Endothelial cell of umbilical vein (primary cell): ENCODE measurements around the gene SHROOM4. TPM values are rescaled to one million over a fixed set of nuclear protein-coding genes. Genes with fewer than 3 reads are reported as not detected.

Experiments
- BruUV-seq: library from RNA; stranded (reverse); fragments of 400-500 nt; replicated peaks from 2 replicates; lab custom pipeline; 2021; lab: Mats Ljungman, UMichigan
- CTCF ChIA-PET: fragments of 300-600, 350-600 bp; sonication (Branson Sonifier 250); formaldehyde crosslinking; loops from one replicate; lab custom pipeline; 2021; ENCODE audit warnings: antibody characterized with exemption, inconsistent platforms; lab: Charles Lee
- POLR2A ChIA-PET: fragments of 300-600, 350-600 bp; sonication (Branson Sonifier 250); formaldehyde crosslinking; loops from one replicate; lab custom pipeline; 2021; ENCODE audit warnings: antibody characterized with exemption, inconsistent platforms; lab: Charles Lee
- DNase-seq: peaks from one replicate; pipeline ENCODE4 v3.0.0-alpha.2; 2011; ENCODE audit warnings: low read depth, low spot score
- FAIRE-seq: peaks from 2 replicates; lab custom pipeline; 2011; peaks lifted over from hg19 to GRCh38; lab: Jason Lieb, UNC
- H2AFZ ChIP-seq: 2 replicates; pipeline ENCODE4 v1.6.0; 2012; ENCODE audit warnings: low read depth, low read length, control low read depth, inconsistent platforms
- H3K27ac ChIP-seq: 2 replicates; pipeline ENCODE4 v1.5.1; 2011; ENCODE audit warnings: low read depth, mild to moderate bottlenecking, control low read depth, low read length, moderate library complexity; ENCODE audit not compliant: insufficient read depth
- H3K27me3 ChIP-seq, 2 experiments: 2 replicates each; pipeline versions ENCODE4 v1.6.0 to v1.6.1; 2011; ENCODE audit warnings: low read length in 2 of 2, mixed read lengths in 1 of 2; ENCODE audit not compliant: control insufficient read depth in 2 of 2, insufficient read depth in 2 of 2
- H3K36me3 ChIP-seq, 2 experiments: 2 replicates in 1 of 2; 3 replicates in 1 of 2; pipeline ENCODE4 v1.5.1; 2011; ENCODE audit warnings: low read length in 2 of 2, mild to moderate bottlenecking in 1 of 2, moderate library complexity in 1 of 2; ENCODE audit not compliant: control insufficient read depth in 2 of 2, insufficient read depth in 2 of 2; ENCODE audit errors: extremely low read depth in 1 of 2
- H3K4me1 ChIP-seq: 3 replicates; pipeline ENCODE4 v1.5.1; 2011; ENCODE audit warnings: mild to moderate bottlenecking, low read length; ENCODE audit not compliant: control insufficient read depth, insufficient read depth; ENCODE audit errors: extremely low read depth
- H3K4me2 ChIP-seq: 2 replicates; pipeline ENCODE4 v1.6.1; 2011; ENCODE audit warnings: low read length, control low read depth, mixed read lengths; ENCODE audit not compliant: insufficient read depth
- H3K4me3 ChIP-seq, 3 experiments: fragments of 200-600 bp in 1 of 3; sonication (generic), shearing (Covaris generic) in 1 of 3; replicated peaks in 1 of 3; 2 replicates each; pipeline ENCODE4 v1.5.1; 2011 to 2016; ENCODE audit warnings: control low read depth in 3 of 3, low read length in 3 of 3, mild to moderate bottlenecking in 2 of 3, inconsistent platforms in 1 of 3, low read depth in 1 of 3, moderate library complexity in 1 of 3; ENCODE audit not compliant: insufficient read depth in 1 of 3
- H3K79me2 ChIP-seq: 2 replicates; pipeline ENCODE4 v1.6.0; 2012; ENCODE audit warnings: low read length, inconsistent platforms; ENCODE audit not compliant: control insufficient read depth, insufficient read depth
- H3K9ac ChIP-seq: replicated peaks from 2 replicates; pipeline ENCODE3; 2011; ENCODE audit warnings: low read length, control low read depth; ENCODE audit not compliant: insufficient read depth; ENCODE audit errors: extremely low read depth
- H3K9me1 ChIP-seq: replicated peaks from 3 replicates; pipeline ENCODE4 v1.6.0; 2011; ENCODE audit warnings: mild to moderate bottlenecking, low read length; ENCODE audit not compliant: control insufficient read depth, insufficient read depth; ENCODE audit errors: extremely low read depth
- H3K9me3 ChIP-seq: replicated peaks from 2 replicates; pipeline ENCODE4 v1.5.1; 2012; ENCODE audit warnings: low read length, inconsistent platforms; ENCODE audit not compliant: control insufficient read depth, insufficient read depth
- H4K20me1 ChIP-seq: replicated peaks from 2 replicates; pipeline ENCODE3; 2011; ENCODE audit warnings: mild to moderate bottlenecking, low read length; ENCODE audit not compliant: control insufficient read depth, insufficient read depth; ENCODE audit errors: extremely low read depth
- EZH2 ChIP-seq: IDR thresholded peaks from 2 replicates; pipeline ENCODE4 v1.6.1; 2012; ENCODE audit warnings: borderline replicate concordance, low read depth, mild to moderate bottlenecking, moderate library complexity, low read length, inconsistent platforms; ENCODE audit not compliant: severe bottlenecking
- FOS ChIP-seq: IDR thresholded peaks from 2 replicates; pipeline ENCODE4 v1.6.1; 2011; ENCODE audit warnings: mild to moderate bottlenecking, low read length, moderate library complexity, borderline replicate concordance; ENCODE audit not compliant: insufficient read depth
- GATA2 ChIP-seq: IDR thresholded peaks from 2 replicates; pipeline ENCODE4 v1.7.0; 2011; ENCODE audit warnings: low read depth, mild to moderate bottlenecking, moderate library complexity, mixed read lengths, low read length; ENCODE audit not compliant: insufficient read length, insufficient read depth
- JUN ChIP-seq: IDR thresholded peaks from 2 replicates; pipeline ENCODE4 v1.6.1; 2011; ENCODE audit warnings: borderline replicate concordance, low read depth; ENCODE audit not compliant: insufficient read length, insufficient read depth
- MAX ChIP-seq: IDR thresholded peaks from 2 replicates; pipeline ENCODE4 v1.6.1; 2011; ENCODE audit not compliant: insufficient read depth, insufficient read length
- MYC ChIP-seq: IDR thresholded peaks from one replicate; pipeline ENCODE4 v1.6.1; 2011; ENCODE audit warnings: mild to moderate bottlenecking, low read depth, low read length
- POLR2A ChIP-seq: IDR thresholded peaks from 2 replicates; pipeline ENCODE4 v1.6.1; 2012; ENCODE audit warnings: low read depth, mild to moderate bottlenecking, control low read depth, low read length
- POLR2AphosphoS5 ChIP-seq: IDR thresholded peaks from 2 replicates; pipeline ENCODE4 v1.6.1; 2012; ENCODE audit warnings: low read depth, mild to moderate bottlenecking, control low read depth, low read length, moderate library complexity; ENCODE audit not compliant: insufficient read depth
- dilution Hi-C: fragments of 300-500 bp; cut with MboI; formaldehyde crosslinking; loops from one replicate; pipeline ENCODE4 v1.15.0; 2019; ENCODE audit warnings: low sequenced_read_pairs; ENCODE audit not compliant: extremely low pct_ligation_motif_present
- intact Hi-C: fragments of 100-400 bp; cut with micrococcal nuclease; formaldehyde crosslinking; loops from one replicate; pipeline ENCODE4 v1.10.0; 2022
- polyA plus RNA-seq, 4 experiments: library from polyadenylated mRNA; depleted of rRNA in 3 of 4; stranded (reverse) in 3 of 4; unstranded in 1 of 4; fragments of >200 nt; gene quantifications; 2 replicates each; pipeline versions ENCODE4 v1.2.1 to v1.2.3, GENCODE V29; 2011 to 2012; ENCODE audit warnings: missing spikeins in 1 of 4
- total RNA-seq: library from RNA; stranded (reverse); gene quantifications from 2 replicates; pipeline ENCODE4 v1.2.3, GENCODE V29; 2021
- TF ChIP-seq, protein P1 (sequence below), 2 donors: IDR thresholded peaks; 1 replicate in 1 of 2; 2 replicates in 1 of 2; pipeline ENCODE4 v1.5.1; 2011; ENCODE audit warnings: low read length in 2 of 2, mild to moderate bottlenecking in 2 of 2, moderate library complexity in 2 of 2, control low read depth in 1 of 2, inconsistent platforms in 1 of 2, low read depth in 1 of 2; ENCODE audit not compliant: insufficient read depth in 1 of 2; ENCODE audit errors: extremely low read depth in 1 of 2

SHROOM4 gene
- total and polyA plus RNA-seq, 2 donors (not counting 3 experiments of a cell fraction or from before 2014, with no cell fraction given) = 29.7 to 57.5 TPM

DNA sequence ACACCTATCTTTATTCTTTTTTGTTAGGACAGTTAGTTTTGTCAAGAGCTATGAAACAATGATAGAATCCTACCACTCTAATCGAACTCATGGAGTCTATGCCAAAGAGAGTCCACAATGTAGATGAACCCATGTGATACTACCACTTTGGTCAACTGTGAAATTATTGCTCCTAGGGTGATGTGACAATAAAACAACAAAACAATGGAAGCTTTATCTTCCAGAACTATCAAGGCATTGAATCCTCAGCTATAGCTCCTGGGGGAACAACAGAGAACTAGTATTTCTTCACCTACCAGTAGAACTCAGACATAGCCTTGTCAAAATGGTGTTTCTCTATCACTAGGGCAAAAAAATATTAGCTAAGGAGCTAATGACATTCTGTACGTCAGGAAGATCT, 62.9 kb downstream of the SHROOM4 start:
- dilution Hi-C loops = no loop called here
- H3K9ac ChIP-seq = no peak overlapping the region
- H2AFZ ChIP-seq = no peak overlapping the region
- H3K9me1 ChIP-seq = no peaks in the 10 kb centered on the region
- ChIA-PET POLR2A (no interaction called here), CTCF (interaction anchor here (0.9 to 8.5 kb wide), 4 partner anchors 60 to 237 kb away, joined by 3 to 147 read pairs (median 4); no protein-coding TSS in a partner anchor)
- H3K27ac ChIP-seq = no peak overlapping the region
- TF ChIP-seq, protein P1, sequence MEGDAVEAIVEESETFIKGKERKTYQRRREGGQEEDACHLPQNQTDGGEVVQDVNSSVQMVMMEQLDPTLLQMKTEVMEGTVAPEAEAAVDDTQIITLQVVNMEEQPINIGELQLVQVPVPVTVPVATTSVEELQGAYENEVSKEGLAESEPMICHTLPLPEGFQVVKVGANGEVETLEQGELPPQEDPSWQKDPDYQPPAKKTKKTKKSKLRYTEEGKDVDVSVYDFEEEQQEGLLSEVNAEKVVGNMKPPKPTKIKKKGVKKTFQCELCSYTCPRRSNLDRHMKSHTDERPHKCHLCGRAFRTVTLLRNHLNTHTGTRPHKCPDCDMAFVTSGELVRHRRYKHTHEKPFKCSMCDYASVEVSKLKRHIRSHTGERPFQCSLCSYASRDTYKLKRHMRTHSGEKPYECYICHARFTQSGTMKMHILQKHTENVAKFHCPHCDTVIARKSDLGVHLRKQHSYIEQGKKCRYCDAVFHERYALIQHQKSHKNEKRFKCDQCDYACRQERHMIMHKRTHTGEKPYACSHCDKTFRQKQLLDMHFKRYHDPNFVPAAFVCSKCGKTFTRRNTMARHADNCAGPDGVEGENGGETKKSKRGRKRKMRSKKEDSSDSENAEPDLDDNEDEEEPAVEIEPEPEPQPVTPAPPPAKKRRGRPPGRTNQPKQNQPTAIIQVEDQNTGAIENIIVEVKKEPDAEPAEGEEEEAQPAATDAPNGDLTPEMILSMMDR (IDR thresholded peaks at IDR 0.05; ENCODE audit: extremely low read depth in 1 of 2, insufficient read depth in 1 of 2, low read depth in 1 of 2, low read length in 2 of 2) = no peak
- TF ChIP-seq MAX (no peak), JUN (no peak), FOS (no peak), POLR2AphosphoS5 (no peak), MYC (no peak), EZH2 (no peak), GATA2 (no peak), POLR2A (no peak)
- intact Hi-C loops = no loop called here
- no TSS peak for BruUV-seq
- no peak for FAIRE-seq
- no peaks in the 10 kb centered on the region for H4K20me1 ChIP-seq
- H3K36me3 ChIP-seq = no peaks in the 10 kb centered on the region
- no peaks in the 10 kb centered on the region for H3K4me1 ChIP-seq
- no peaks in the 10 kb centered on the region for H3K79me2 ChIP-seq
- no peak overlapping the region for H3K4me2 ChIP-seq
- no peak for DNase-seq
- H3K4me3 ChIP-seq = no peak overlapping the region
- H3K27me3 ChIP-seq = no peaks in the 10 kb centered on the region
- no peaks in the 10 kb centered on the region for H3K9me3 ChIP-seq
